Activated T-cell treated with anti-CD3 and anti-CD28 coated beads, Interleukin-2, amount 50 U/mL, for 4 hours (primary cell): ENCODE data around the gene MYOF. TPM values are rescaled to one million over a fixed set of nuclear protein-coding genes. Genes with fewer than 3 reads are reported as not detected.
"Not testable (repeated sequence)": the region's sequence is repeated elsewhere in the genome, so short reads cannot be mapped to it uniquely, and the experiment has no call there.

Experiments used
- ATAC-seq, 2 donors: fragments of 200-7000 bp; cut with Tn5 transposase; one replicate each; pipeline ENCODE4 v1.10.0; 2021
- DNase-seq: peaks from one replicate; pipeline ENCODE4 v3.0.0-alpha.2; 2020
- H3K27me3 Mint-ChIP-seq: one replicate; pipeline ENCODE4 v1.8.0; 2021; ENCODE audit warnings: low read depth, mixed read lengths
- H3K36me3 Mint-ChIP-seq: one replicate; pipeline ENCODE4 v1.8.0; 2022; ENCODE audit warnings: mixed read lengths; ENCODE audit not compliant: insufficient read depth
- H3K4me1 Mint-ChIP-seq: one replicate; pipeline ENCODE4 v1.8.0; 2021; ENCODE audit warnings: low read depth, mixed read lengths
- H3K4me3 Mint-ChIP-seq: one replicate; pipeline ENCODE4 v1.8.0; 2021; ENCODE audit warnings: mild to moderate bottlenecking, moderate library complexity, mixed read lengths
- H3K9me3 Mint-ChIP-seq: one replicate; pipeline ENCODE4 v1.8.0; 2021; ENCODE audit warnings: mixed read lengths
- total RNA-seq, 3 donors: library from RNA; stranded (reverse); gene quantifications; one replicate each; pipeline ENCODE4 v1.2.1, GENCODE V29; 2021

The MYOF gene
- total RNA-seq, 3 donors from 2014 or later = 39.2 to 65.4 (median 42.6) TPM

- Mint-ChIP-seq H3K4me1 (no peaks in the 10 kb centered on the region), H3K27me3 (no peaks in the 10 kb centered on the region), H3K9me3 (no peaks in the 10 kb centered on the region), H3K36me3 (no peaks in the 10 kb centered on the region), H3K4me3 (no peak overlapping the region)
- ATAC-seq = no peak
- no peak for DNase-seq
These were observed 191.3 kb downstream of the MYOF start for GRCh38 chr10:93290661-93291354.

GRCh38 chr10:93288679-93289634, 193.2 kb downstream of the MYOF start:
- no peak overlapping the region for H3K4me3 Mint-ChIP-seq

DNA sequence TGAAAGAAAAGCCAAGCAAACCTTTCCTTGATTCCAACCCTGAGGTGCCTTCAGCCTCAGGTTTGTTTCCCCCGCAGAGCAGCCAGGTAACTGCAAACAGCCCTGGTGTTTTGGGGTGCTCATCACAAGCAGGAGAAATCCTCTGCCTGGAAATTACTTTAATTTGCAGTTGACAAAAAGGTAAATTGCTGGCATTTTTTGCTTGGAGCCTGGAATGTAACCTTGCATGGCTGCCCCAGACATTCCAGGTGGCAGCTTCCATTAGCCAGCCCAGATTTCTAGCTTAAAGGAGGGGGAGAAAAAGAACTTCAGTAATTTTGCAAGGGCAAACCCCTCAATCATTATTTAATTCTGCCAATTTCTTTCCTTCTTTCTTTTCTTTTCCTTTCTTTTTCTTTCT, 194.4 kb downstream of the MYOF start:
- DNase-seq (no peak), ATAC-seq (no peak)
- no peaks in the 10 kb centered on the region for H3K27me3 Mint-ChIP-seq
- no peak overlapping the region for H3K4me3 Mint-ChIP-seq
- no peaks in the 10 kb centered on the region for H3K9me3 Mint-ChIP-seq
- no peaks in the 10 kb centered on the region for H3K36me3 Mint-ChIP-seq
- no peaks in the 10 kb centered on the region for H3K4me1 Mint-ChIP-seq

More at GRCh38 chr10:93288679-93289634, 193.2 kb downstream of the MYOF start:
- H3K27me3 Mint-ChIP-seq = no peaks in the 10 kb centered on the region
- no peaks in the 10 kb centered on the region for H3K36me3 Mint-ChIP-seq
- no peaks in the 10 kb centered on the region for H3K4me1 Mint-ChIP-seq
- DNase-seq (peak; percentile 41), ATAC-seq (no peak)
- H3K9me3 Mint-ChIP-seq = no peaks in the 10 kb centered on the region

- not testable (repeated sequence) for H3K4me3 Mint-ChIP-seq, ATAC-seq, H3K36me3 Mint-ChIP-seq, H3K27me3 Mint-ChIP-seq, H3K4me1 Mint-ChIP-seq, H3K9me3 Mint-ChIP-seq, DNase-seq
These were observed 197.9 kb downstream of the MYOF start for GRCh38 chr10:93284246-93284645.

DNA sequence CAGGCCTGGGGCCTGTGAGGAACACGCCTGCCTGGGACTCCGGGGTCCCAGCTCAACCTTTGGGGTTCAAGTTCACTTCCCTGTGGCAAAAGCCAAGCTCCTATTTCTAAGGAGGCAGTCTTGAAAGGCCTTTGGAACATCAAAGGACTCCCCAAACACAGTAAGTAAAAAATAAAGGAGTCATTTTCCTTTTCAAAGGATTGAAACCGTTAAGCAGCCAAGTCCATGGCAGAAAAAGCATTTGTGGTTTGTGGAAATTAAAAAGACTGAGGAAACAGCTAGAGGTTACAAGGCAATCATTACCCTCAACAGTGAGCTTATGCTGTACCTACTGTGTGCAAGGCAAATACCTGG, 200.8 kb downstream of the MYOF start:
- Mint-ChIP-seq H3K9me3 (no peaks in the 10 kb centered on the region), H3K36me3 (no peaks in the 10 kb centered on the region), H3K4me3 (no peak overlapping the region), H3K27me3 (peaks cover 6% of the 10 kb centered on the region), H3K4me1 (no peaks in the 10 kb centered on the region)
- no peak for DNase-seq
- no peak for ATAC-seq

- H3K4me3 Mint-ChIP-seq = no peak overlapping the region
- H3K4me1 Mint-ChIP-seq = no peaks in the 10 kb centered on the region
- DNase-seq = no peak
- peaks cover 7% of the 10 kb centered on the region for H3K27me3 Mint-ChIP-seq
- ATAC-seq = no peak
- H3K9me3 Mint-ChIP-seq = no peaks in the 10 kb centered on the region
- H3K36me3 Mint-ChIP-seq = no peaks in the 10 kb centered on the region
These were observed 201.3 kb downstream of the MYOF start for GRCh38 chr10:93280699-93281366.

- H3K4me3 Mint-ChIP-seq = no peak overlapping the region
- H3K4me1 Mint-ChIP-seq = no peaks in the 10 kb centered on the region
- no peaks in the 10 kb centered on the region for H3K36me3 Mint-ChIP-seq
- no peak for ATAC-seq
- no peaks in the 10 kb centered on the region for H3K9me3 Mint-ChIP-seq
- no peak for DNase-seq
- H3K27me3 Mint-ChIP-seq = peaks cover 7% of the 10 kb centered on the region
These were observed 201.9 kb downstream of the MYOF start for GRCh38 chr10:93280121-93280698.

DNA sequence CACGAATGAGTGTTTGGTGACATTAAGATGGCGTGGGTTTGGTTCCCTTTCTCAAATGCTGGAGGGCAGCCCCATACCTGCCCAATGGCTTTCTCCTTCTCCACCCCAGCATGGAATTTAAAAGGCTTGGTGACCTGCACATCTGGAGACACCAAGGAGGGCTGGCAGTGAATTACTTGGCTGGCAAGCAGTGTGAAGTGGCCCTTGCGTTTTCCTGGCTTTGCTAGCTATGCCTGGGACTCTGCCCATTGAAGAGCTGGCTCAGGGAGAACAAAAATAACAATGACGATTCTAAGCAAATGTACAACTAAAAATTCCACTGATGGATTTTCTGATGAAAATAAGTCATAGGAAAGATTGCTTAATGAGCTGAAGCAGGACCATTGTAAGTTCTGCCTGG, 204.8 kb downstream of the MYOF start:
- peaks cover 7% of the 10 kb centered on the region for H3K27me3 Mint-ChIP-seq
- DNase-seq (no peak), ATAC-seq (no peak)

GRCh38 chr10:93274419-93274818, 207.7 kb downstream of the MYOF start:
- ATAC-seq (no peak), DNase-seq (no peak)
- no peaks in the 10 kb centered on the region for H3K4me1 Mint-ChIP-seq
- peaks cover 3% of the 10 kb centered on the region for H3K27me3 Mint-ChIP-seq
- no peaks in the 10 kb centered on the region for H3K36me3 Mint-ChIP-seq
- no peak overlapping the region for H3K4me3 Mint-ChIP-seq
- peaks cover 4% of the 10 kb centered on the region for H3K9me3 Mint-ChIP-seq

More for the DNA sequence above, 204.8 kb downstream of the MYOF start:
- H3K36me3 Mint-ChIP-seq = no peaks in the 10 kb centered on the region
- H3K4me1 Mint-ChIP-seq = no peaks in the 10 kb centered on the region
- no peak overlapping the region for H3K4me3 Mint-ChIP-seq
- H3K9me3 Mint-ChIP-seq = no peaks in the 10 kb centered on the region

- ATAC-seq (no peak), DNase-seq (no peak)
- H3K36me3 Mint-ChIP-seq = no peaks in the 10 kb centered on the region
- peaks cover 7% of the 10 kb centered on the region for H3K9me3 Mint-ChIP-seq
- H3K27me3 Mint-ChIP-seq = peaks cover 3% of the 10 kb centered on the region
- no peaks in the 10 kb centered on the region for H3K4me1 Mint-ChIP-seq
- H3K4me3 Mint-ChIP-seq = no peak overlapping the region
These were observed 209.1 kb downstream of the MYOF start for GRCh38 chr10:93272884-93273675.

GRCh38 chr10:93271347-93271746, 210.8 kb downstream of the MYOF start:
- Mint-ChIP-seq H3K27me3 (peaks cover under 1% of the 10 kb centered on the region), H3K4me1 (peaks cover 2% of the 10 kb centered on the region), H3K4me3 (no peak overlapping the region), H3K36me3 (no peaks in the 10 kb centered on the region), H3K9me3 (peaks cover 7% of the 10 kb centered on the region)
- ATAC-seq = no peak
- no peak for DNase-seq

DNA sequence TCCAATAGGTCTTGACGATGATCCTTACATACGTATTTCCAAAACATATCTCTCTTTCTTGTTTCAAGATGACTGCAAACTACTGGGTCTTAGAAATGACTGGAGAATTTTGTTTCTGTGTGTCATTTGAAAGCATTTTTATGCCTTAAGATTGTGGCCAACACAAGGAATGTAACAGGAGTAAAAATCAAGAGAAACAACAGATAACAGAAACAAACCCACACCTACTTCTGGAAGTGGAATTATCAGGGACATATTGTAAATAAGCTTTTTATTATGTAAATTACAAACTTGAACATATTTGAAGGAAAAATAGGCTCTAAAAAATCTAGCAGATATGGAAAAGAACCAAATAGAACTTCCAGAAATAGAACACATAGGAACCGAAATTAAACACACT, 212.9 kb downstream of the MYOF start:
- ATAC-seq (no peak), DNase-seq (no peak)
- Mint-ChIP-seq H3K4me3 (no peak overlapping the region), H3K9me3 (peaks cover 7% of the 10 kb centered on the region), H3K36me3 (no peaks in the 10 kb centered on the region), H3K4me1 (peaks cover 2% of the 10 kb centered on the region), H3K27me3 (no peaks in the 10 kb centered on the region)

- Mint-ChIP-seq H3K27me3 (no peaks in the 10 kb centered on the region), H3K4me1 (peaks cover 2% of the 10 kb centered on the region), H3K4me3 (no peak overlapping the region), H3K9me3 (peaks cover 7% of the 10 kb centered on the region), H3K36me3 (no peaks in the 10 kb centered on the region)
- ATAC-seq (no peak), DNase-seq (no peak)
These were observed 214.1 kb downstream of the MYOF start for GRCh38 chr10:93268021-93268420.
